Pancreas (tissue), 10 donors: Measurements from ENCODE around the gene HABP2. TPM values are rescaled to one million over a fixed set of nuclear protein-coding genes. Genes with fewer than 3 reads are reported as not detected.

ENCODE experiments used
- ATAC-seq, 4 donors: fragments of 200-7000 bp; cut with Tn5 transposase; one replicate each; pipeline versions ENCODE4 v1.8.0 to v1.9.1; 2020; ENCODE audit warnings: mild to moderate bottlenecking in 4 of 4, moderate library complexity in 4 of 4
- DNase-seq, 6 donors: peaks; one replicate each; pipeline ENCODE4 v3.0.0-alpha.2; 2020
- FAIRE-seq: peaks from 2 replicates; lab custom pipeline; 2012; peaks lifted over from hg19 to GRCh38; lab: Jason Lieb, UNC
- H3K27ac ChIP-seq, 4 donors: fragments of 200-600 bp; sonication (generic); 1 replicate in 3 of 4; 2 replicates in 1 of 4; pipeline versions ENCODE4 v1.5.0 to v1.8.0; 2020
- H3K27me3 ChIP-seq, 4 donors: fragments of 200-600 bp; one replicate each; pipeline ENCODE4 v1.8.0; 2021
- H3K36me3 ChIP-seq, 3 donors: fragments of 200-600 bp; sonication (generic) in 1 of 3; one replicate each; pipeline versions ENCODE4 v1.5.0 to v1.8.0; 2020 to 2021
- H3K4me1 ChIP-seq, 3 donors: fragments of 200-600 bp; one replicate each; pipeline ENCODE4 v1.8.0; 2021
- H3K4me3 ChIP-seq, 4 donors: fragments of 200-600 bp; sonication (generic) in 2 of 4; one replicate each; pipeline versions ENCODE4 v1.5.0 to v1.8.0; 2020 to 2021
- H3K9me3 ChIP-seq, 4 donors: fragments of 200-600 bp; one replicate each; pipeline ENCODE4 v1.8.0; 2021
- CTCF ChIP-seq, 4 donors: fragments of 200-600 bp; sonication (generic) in 3 of 4; IDR thresholded peaks; one replicate each; pipeline versions ENCODE4 v1.5.0 to v1.8.0; 2021; ENCODE audit warnings: antibody characterized with exemption in 4 of 4
- WGBS, 2 donors: extraction: QIAGEN DNeasy Blood & Tissue Kit; methylation state at CpG; one replicate each; pipeline ENCODE4 v1.1.7; 2013; 5-methylcytosine and 5-hydroxymethylcytosine counted together
- intact Hi-C, 3 donors: fragments of 100-400 bp; cut with DNase I; formaldehyde crosslinking; loops; one replicate each; pipeline versions ENCODE4 v1.11.1 to v1.14.2; 2022
- polyA plus RNA-seq, 2 donors: library from polyadenylated mRNA; stranded (reverse); fragments of 200-250 nt; gene quantifications; one replicate each; pipeline ENCODE4 v1.2.3, GENCODE V29; 2013
- total RNA-seq, 6 donors: library from RNA; stranded (reverse); fragmentation: NEBNext Ultra II Directional in 4 of 6; extraction: Animal tissue kit (Norgen Biotek cat#: 25700) in 4 of 6; gene quantifications; one replicate each; pipeline versions ENCODE4 v1.2.1 to v1.2.4, GENCODE V29; 2021 to 2023
- donor health status: healthy with polysubstance abuse.
- donor health status: DM: no; HTN: no; CAD: no; lungs with moderate emphysema.
- donor health status: DM: no; HTN: no; CAD: no.
- donor health status: control.
- donor health status: control.
- donor health status: Bipolar disorder and iron deficiency.
- donor health status: DM: yes; HTN: yes; CAD: no.
- donor health status: DM: no; HTN: no; CAD: no.
- donor health status: DM: no; HTN: no; CAD: no.
- donor health status: DM: yes; HTN: yes; CAD: no.

The HABP2 gene
- total and polyA plus RNA-seq, 8 donors, result 8.8 to 51.7 (median 14.0) TPM

GRCh38 chr10:113603057-113603777 is 50.4 kb downstream of the HABP2 start:
- Histone ChIP-seq H3K27ac (no peak overlapping the region), H3K36me3 (no peaks in the 10 kb centered on the region), H3K27me3 (no peaks in the 10 kb centered on the region), H3K4me3 (no peak overlapping the region), H3K4me1 (no peaks in the 10 kb centered on the region), H3K9me3 (no peaks in the 10 kb centered on the region)
- FAIRE-seq (no peak), DNase-seq (no peak), ATAC-seq (no peak)
- intact Hi-C loops, result no loop called here
- TF ChIP-seq CTCF (IDR thresholded peaks at IDR 0.05), result no peak
- WGBS, 2 donors, result 86% methylated on average over 13 of the region's 13 CpGs

- H3K27me3 ChIP-seq, result no peaks in the 10 kb centered on the region
- 90 to 96% methylated on average over 12 of the region's 12 CpGs for WGBS, 2 donors
- TF ChIP-seq CTCF (IDR thresholded peaks at IDR 0.05), result no peak
- H3K9me3 ChIP-seq, result no peaks in the 10 kb centered on the region
- intact Hi-C loops, result no loop called here
- no peaks in the 10 kb centered on the region for H3K36me3 ChIP-seq
- no peaks in the 10 kb centered on the region for H3K4me1 ChIP-seq
- DNase-seq, result no peak
- no peak for ATAC-seq
- no peak overlapping the region for H3K4me3 ChIP-seq
- FAIRE-seq, result no peak
- no peak overlapping the region for H3K27ac ChIP-seq
Observed at GRCh38 chr10:113604572-113604971, 51.7 kb downstream of the HABP2 start.

GRCh38 chr10:113605268-113605978 is 52.6 kb downstream of the HABP2 start:
- Histone ChIP-seq H3K27me3 (no peaks in the 10 kb centered on the region), H3K36me3 (no peaks in the 10 kb centered on the region), H3K4me1 (no peaks in the 10 kb centered on the region), H3K9me3 (no peaks in the 10 kb centered on the region), H3K4me3 (no peak overlapping the region), H3K27ac (no peak overlapping the region)
- no peak for TF ChIP-seq CTCF (IDR thresholded peaks at IDR 0.05)
- intact Hi-C loops, result no loop called here
- 60 to 62% methylated on average over 13 of the region's 13 CpGs for WGBS, 2 donors
- FAIRE-seq, result no peak
- no peak for DNase-seq
- peak in 1 of 4 donors; percentile 9 for ATAC-seq

- no peak for DNase-seq
- 80 to 88% methylated on average over 4 of the region's 4 CpGs for WGBS, 2 donors
- intact Hi-C loops, result no loop called here
- no peak for FAIRE-seq
- peaks cover 0 to 9% (median 6%) of the 10 kb centered on the region in 3 donors for H3K4me1 ChIP-seq
- H3K4me3 ChIP-seq, result no peak overlapping the region
- H3K27me3 ChIP-seq, result no peaks in the 10 kb centered on the region
- H3K27ac ChIP-seq, result no peak overlapping the region
- no peaks in the 10 kb centered on the region for H3K9me3 ChIP-seq
- no peaks in the 10 kb centered on the region for H3K36me3 ChIP-seq
- ATAC-seq, result no peak
- TF ChIP-seq CTCF (IDR thresholded peaks at IDR 0.05), result no peak
Observed at GRCh38 chr10:113609704-113610108, 56.9 kb downstream of the HABP2 start.
